ENCODE data around the gene THAP4.
"Not testable (repeated sequence)": the region's sequence is repeated elsewhere in the genome, so short reads cannot be mapped to it uniquely, and the experiment has no call there.

THAP4 gene

GRCh38 chr2:241666627-241667400 lies 29.9 kb upstream of the THAP4 start:
- DNase-seq (ENCODE audit: low read depth in 1 of 2, low spot score in 1 of 2): no peak

- DNase-seq (ENCODE audit: low read depth in 1 of 2, low spot score in 1 of 2): no peak
These were observed 28.9 kb upstream of the THAP4 start for GRCh38 chr2:241665731-241666440.

GRCh38 chr2:241662731-241663130 lies 25.8 kb upstream of the THAP4 start:
- not testable (repeated sequence) for DNase-seq (ENCODE audit: low read depth in 1 of 2, low spot score in 1 of 2)

- DNase-seq (ENCODE audit: low read depth in 1 of 2, low spot score in 1 of 2): no peak
These were observed 23.7 kb upstream of the THAP4 start for GRCh38 chr2:241660593-241661213.

GRCh38 chr2:241659150-241659739 lies 22.3 kb upstream of the THAP4 start:
- no peak for DNase-seq (ENCODE audit: low read depth in 1 of 2, low spot score in 1 of 2)

GRCh38 chr2:241658296-241658695 lies 21.3 kb upstream of the THAP4 start:
- DNase-seq (ENCODE audit: low read depth in 1 of 2, low spot score in 1 of 2): no peak

- DNase-seq (ENCODE audit: low read depth in 1 of 2, low spot score in 1 of 2): no peak
These were observed 20.9 kb upstream of the THAP4 start for GRCh38 chr2:241657786-241658254.

- no peak for DNase-seq (ENCODE audit: low read depth in 1 of 2, low spot score in 1 of 2)
These were observed 19.3 kb upstream of the THAP4 start for GRCh38 chr2:241656190-241656741.

- no peak for DNase-seq (ENCODE audit: low read depth in 1 of 2, low spot score in 1 of 2)
These were observed 18.7 kb upstream of the THAP4 start for GRCh38 chr2:241655516-241656189.

GRCh38 chr2:241654551-241654950 lies 17.6 kb upstream of the THAP4 start:
- DNase-seq (ENCODE audit: low read depth in 1 of 2, low spot score in 1 of 2): no peak

- DNase-seq (ENCODE audit: low read depth in 1 of 2, low spot score in 1 of 2): no peak
These were observed 16.3 kb upstream of the THAP4 start for GRCh38 chr2:241653210-241653750.

- DNase-seq (ENCODE audit: low read depth in 1 of 2, low spot score in 1 of 2): no peak
These were observed 15.8 kb upstream of the THAP4 start for GRCh38 chr2:241652722-241653121.

GRCh38 chr2:241652142-241652541 lies 15.2 kb upstream of the THAP4 start:
- no peak for DNase-seq (ENCODE audit: low read depth in 1 of 2, low spot score in 1 of 2)

- DNase-seq (ENCODE audit: low read depth in 1 of 2, low spot score in 1 of 2): no peak
These were observed 13.0 kb upstream of the THAP4 start for GRCh38 chr2:241649927-241650326.

GRCh38 chr2:241649404-241649803 lies 12.4 kb upstream of the THAP4 start:
- no peak for DNase-seq (ENCODE audit: low read depth in 1 of 2, low spot score in 1 of 2)

- no peak for DNase-seq (ENCODE audit: low read depth in 1 of 2, low spot score in 1 of 2)
These were observed 11.5 kb upstream of the THAP4 start for GRCh38 chr2:241648453-241648852.

- no peak for DNase-seq (ENCODE audit: low read depth in 1 of 2, low spot score in 1 of 2)
These were observed 9.1 kb upstream of the THAP4 start for GRCh38 chr2:241645915-241646645.

GRCh38 chr2:241645056-241645914 lies 8.3 kb upstream of the THAP4 start:
- no peak for DNase-seq (ENCODE audit: low read depth in 1 of 2, low spot score in 1 of 2)

GRCh38 chr2:241641631-241642030 lies 4.7 kb upstream of the THAP4 start:
- no peak for DNase-seq (ENCODE audit: low read depth in 1 of 2, low spot score in 1 of 2)

All from activated T-helper 1 cell treated with anti-CD3 and anti-CD28 coated beads, Interleukin-2, amount 50 U/mL, for 16 hours (primary cell).